Measurements from ENCODE around the gene SLC12A1. TPM values are rescaled to one million over a fixed set of nuclear protein-coding genes. Genes with fewer than 3 reads are reported as not detected.

SLC12A1 gene
- total and polyA plus RNA-seq, 7 donors: 0.03 TPM; not detected in 6

DNA sequence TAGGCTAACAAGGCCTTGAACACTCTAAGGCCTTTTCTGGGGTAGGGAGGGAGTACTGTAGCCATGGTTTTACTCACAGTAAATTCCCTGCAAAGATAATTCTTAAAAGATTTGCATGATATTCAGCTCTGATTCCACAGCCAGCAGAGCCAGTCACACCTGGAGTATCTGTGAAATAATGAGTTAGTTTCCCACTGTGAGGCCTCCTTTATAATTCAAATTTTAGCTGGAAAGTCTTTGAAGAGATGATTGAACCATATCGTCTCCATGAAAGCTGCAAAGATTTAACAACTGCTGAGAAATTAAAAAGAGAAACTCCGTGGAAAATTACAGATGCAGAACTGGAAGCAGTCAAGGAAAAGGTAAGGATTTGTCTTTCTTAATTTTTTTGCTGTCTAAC is 92.8 kb downstream of the SLC12A1 start:
- H3K9me3 ChIP-seq: no peaks in the 10 kb centered on the region
- DNase-seq: no peak
- intact Hi-C loops (cut with DNase I): no loop called here
- no peak overlapping the region for H3K4me3 ChIP-seq
- no peaks in the 10 kb centered on the region for H3K36me3 ChIP-seq
- no peak overlapping the region for H3K27ac ChIP-seq
- H3K4me1 ChIP-seq: no peaks in the 10 kb centered on the region
- WGBS, 2 donors: 58 to 70% methylated on average over 2 of the region's 2 CpGs
- H3K27me3 ChIP-seq: no peaks in the 10 kb centered on the region
- TF ChIP-seq, protein P1, sequence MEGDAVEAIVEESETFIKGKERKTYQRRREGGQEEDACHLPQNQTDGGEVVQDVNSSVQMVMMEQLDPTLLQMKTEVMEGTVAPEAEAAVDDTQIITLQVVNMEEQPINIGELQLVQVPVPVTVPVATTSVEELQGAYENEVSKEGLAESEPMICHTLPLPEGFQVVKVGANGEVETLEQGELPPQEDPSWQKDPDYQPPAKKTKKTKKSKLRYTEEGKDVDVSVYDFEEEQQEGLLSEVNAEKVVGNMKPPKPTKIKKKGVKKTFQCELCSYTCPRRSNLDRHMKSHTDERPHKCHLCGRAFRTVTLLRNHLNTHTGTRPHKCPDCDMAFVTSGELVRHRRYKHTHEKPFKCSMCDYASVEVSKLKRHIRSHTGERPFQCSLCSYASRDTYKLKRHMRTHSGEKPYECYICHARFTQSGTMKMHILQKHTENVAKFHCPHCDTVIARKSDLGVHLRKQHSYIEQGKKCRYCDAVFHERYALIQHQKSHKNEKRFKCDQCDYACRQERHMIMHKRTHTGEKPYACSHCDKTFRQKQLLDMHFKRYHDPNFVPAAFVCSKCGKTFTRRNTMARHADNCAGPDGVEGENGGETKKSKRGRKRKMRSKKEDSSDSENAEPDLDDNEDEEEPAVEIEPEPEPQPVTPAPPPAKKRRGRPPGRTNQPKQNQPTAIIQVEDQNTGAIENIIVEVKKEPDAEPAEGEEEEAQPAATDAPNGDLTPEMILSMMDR (IDR thresholded peaks at IDR 0.05): no peak
- TF ChIP-seq EP300 (IDR thresholded peaks at IDR 0.05) (no peak), POLR2A (IDR thresholded peaks at IDR 0.05) (no peak), POLR2AphosphoS5 (IDR thresholded peaks at IDR 0.05) (no peak)

DNA sequence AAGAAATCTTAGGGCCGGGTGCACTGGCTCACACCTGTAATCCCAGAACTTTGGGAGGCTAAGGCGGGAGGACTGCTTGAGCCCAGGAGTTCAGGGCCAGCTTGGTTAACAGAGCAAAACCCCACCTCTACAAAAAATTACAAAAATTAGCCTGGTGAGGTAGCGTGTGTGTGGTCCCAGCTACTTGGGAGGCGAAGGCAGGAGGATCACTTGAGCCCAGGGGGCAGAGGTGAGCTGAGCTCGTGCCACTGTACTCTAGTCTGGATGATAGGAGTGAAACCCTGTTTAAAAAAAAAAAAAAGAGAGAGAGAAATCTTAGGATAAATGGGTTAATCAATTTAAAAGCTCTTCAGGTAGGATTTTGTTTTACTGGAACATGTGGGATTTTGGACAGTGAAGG is 93.9 kb downstream of the SLC12A1 start:
- intact Hi-C loops (cut with DNase I): no loop called here
- Histone ChIP-seq H3K27ac (no peak overlapping the region), H3K27me3 (no peaks in the 10 kb centered on the region), H3K4me3 (no peak overlapping the region), H3K9me3 (no peaks in the 10 kb centered on the region), H3K36me3 (no peaks in the 10 kb centered on the region), H3K4me1 (no peaks in the 10 kb centered on the region)
- TF ChIP-seq EP300 (IDR thresholded peaks at IDR 0.05) (no peak), POLR2AphosphoS5 (IDR thresholded peaks at IDR 0.05) (no peak), POLR2A (IDR thresholded peaks at IDR 0.05) (no peak)
- TF ChIP-seq, protein P1 (IDR thresholded peaks at IDR 0.05): no peak
- WGBS, 2 donors: 85 to 90% methylated on average over 5 of the region's 5 CpGs
- DNase-seq: no peak

DNA sequence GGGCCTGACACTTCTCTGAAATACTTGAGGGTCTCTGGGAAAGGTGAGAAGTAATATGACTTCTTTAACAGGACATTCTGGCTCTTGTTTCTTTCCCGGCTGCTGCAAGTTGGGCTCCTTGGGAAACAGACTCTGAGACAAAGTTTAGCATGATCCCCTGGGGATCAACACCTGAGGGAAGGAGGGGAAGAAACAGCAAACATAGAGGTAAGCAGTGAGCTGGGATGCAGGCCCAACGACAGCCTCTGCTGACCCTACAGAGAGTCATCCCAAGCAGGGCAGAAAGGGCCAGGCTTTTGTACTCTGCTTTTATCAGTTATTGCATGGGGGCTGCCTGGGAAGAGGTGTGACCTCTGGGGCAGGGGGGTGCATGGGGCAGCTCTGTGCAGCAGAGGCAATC is 98.3 kb downstream of the SLC12A1 start:
- 76 to 86% methylated on average over 2 of the region's 2 CpGs for WGBS, 2 donors
- DNase-seq: no peak
- Histone ChIP-seq H3K4me1 (no peaks in the 10 kb centered on the region), H3K27me3 (no peaks in the 10 kb centered on the region), H3K9me3 (no peaks in the 10 kb centered on the region), H3K36me3 (no peaks in the 10 kb centered on the region), H3K4me3 (no peak overlapping the region), H3K27ac (no peak overlapping the region)
- intact Hi-C loops (cut with DNase I): no loop called here
- TF ChIP-seq POLR2AphosphoS5 (IDR thresholded peaks at IDR 0.05) (no peak), POLR2A (IDR thresholded peaks at IDR 0.05) (no peak), EP300 (IDR thresholded peaks at IDR 0.05) (no peak)
- TF ChIP-seq, protein P1 (IDR thresholded peaks at IDR 0.05): no peak

DNA sequence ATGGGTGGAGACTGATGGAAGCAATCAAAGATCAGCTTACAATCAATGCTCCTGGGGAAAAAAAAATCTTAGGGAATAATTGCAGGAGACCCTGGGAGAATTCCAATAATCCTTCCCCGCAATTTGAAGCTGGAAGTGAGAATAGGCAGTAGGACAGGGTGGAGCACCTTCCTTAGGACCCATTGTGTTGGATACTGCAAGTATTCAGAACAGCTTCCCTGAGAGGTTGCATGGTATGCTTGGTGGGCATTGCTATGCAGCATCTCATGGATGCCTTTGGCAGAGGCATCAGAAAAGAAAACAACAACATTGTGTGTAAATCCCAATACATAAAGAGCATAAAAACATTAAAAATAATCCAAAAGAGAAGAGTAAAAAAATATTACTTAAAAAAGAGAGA is 100.5 kb downstream of the SLC12A1 start:
- no peaks in the 10 kb centered on the region for H3K9me3 ChIP-seq

More for the DNA sequence above, 100.5 kb downstream of the SLC12A1 start:
- Histone ChIP-seq H3K36me3 (no peaks in the 10 kb centered on the region), H3K27me3 (no peaks in the 10 kb centered on the region), H3K27ac (no peak overlapping the region), H3K4me3 (no peak overlapping the region), H3K4me1 (no peaks in the 10 kb centered on the region)
- TF ChIP-seq EP300 (IDR thresholded peaks at IDR 0.05) (no peak), POLR2A (IDR thresholded peaks at IDR 0.05) (no peak), POLR2AphosphoS5 (IDR thresholded peaks at IDR 0.05) (no peak)
- TF ChIP-seq, protein P1 (IDR thresholded peaks at IDR 0.05): no peak
- intact Hi-C loops (cut with DNase I): no loop called here
- DNase-seq: no peak
- WGBS, 2 donors: 90 to 100% methylated on average over 1 of the region's 1 CpG
